K562 (cell line): ENCODE measurements around the gene SETD4. TPM values are rescaled to one million over a fixed set of nuclear protein-coding genes. Genes with fewer than 3 reads are reported as not detected.

Experiments
- ARID2 ChIP-seq: fragments of 450-650 bp; IDR thresholded peaks from 2 replicates; pipeline ENCODE4 v1.6.1; 2017; ENCODE audit warnings: antibody characterized with exemption, mild to moderate bottlenecking
- CBFB ChIP-seq: sonication (generic); formaldehyde crosslinking; IDR thresholded peaks from 2 replicates; pipeline ENCODE4 v1.4.0; 2020; ENCODE audit warnings: mild to moderate bottlenecking, missing genetic modification reagents
- ELF4 ChIP-seq: fragments of 450-650 bp; formaldehyde crosslinking; IDR thresholded peaks from 2 replicates; pipeline ENCODE4 v1.4.0; 2022; ENCODE audit warnings: missing genetic modification characterization
- ERF ChIP-seq: fragments of 450-650 bp; formaldehyde crosslinking; IDR thresholded peaks from 2 replicates; pipeline ENCODE4 v1.4.0; 2020; ENCODE audit warnings: mild to moderate bottlenecking, mixed read lengths
- GABPB2 ChIP-seq: fragments of 250-450 bp; sonication (Bioruptor Pico); conservative IDR thresholded peaks from 2 replicates; pipeline ENCODE4 v1.5.1; 2021; ENCODE audit warnings: mild to moderate bottlenecking
- HDGF ChIP-seq: fragments of 450-650 bp; IDR thresholded peaks from 2 replicates; pipeline ENCODE4 v1.6.1; 2016
- HNRNPUL1 ChIP-seq: fragments of 200-400 bp; formaldehyde crosslinking; IDR thresholded peaks from 2 replicates; pipeline ENCODE4 v1.6.1; 2017; ENCODE audit warnings: low read length
- IRF2 ChIP-seq: sonication (generic); formaldehyde crosslinking; IDR thresholded peaks from 2 replicates; pipeline ENCODE4 v1.8.1; 2022; ENCODE audit warnings: mild to moderate bottlenecking, missing genetic modification reagents
- KAT2B ChIP-seq: IDR thresholded peaks from one replicate; pipeline ENCODE4 v1.6.1; 2012; ENCODE audit warnings: low read depth, mild to moderate bottlenecking, control low read depth, inconsistent platforms, low read length, moderate library complexity
- MECOM ChIP-seq: fragments of 250-450 bp; sonication (Bioruptor Pico); IDR thresholded peaks from 2 replicates; pipeline ENCODE4 v1.8.0; 2022; ENCODE audit warnings: inconsistent platforms
- NR4A1 ChIP-seq, 2 experiments: fragments of 250-450 bp in 1 of 2; fragments of 450-650 bp in 1 of 2; sonication (Bioruptor Pico) in 1 of 2; IDR thresholded peaks; 2 replicates each; pipeline versions ENCODE4 v1.4.0 to v1.6.1; 2016 to 2020; ENCODE audit warnings: mild to moderate bottlenecking in 2 of 2, missing compliant biosample characterization in 1 of 2, missing genetic modification characterization in 1 of 2, moderate library complexity in 1 of 2
- SIN3A ChIP-seq, 2 experiments: fragments of 150-350 bp in 1 of 2; IDR thresholded peaks; 2 replicates each; pipeline ENCODE4 v1.6.1; 2011 to 2016; ENCODE audit warnings: borderline replicate concordance in 2 of 2, low read depth in 2 of 2, low read length in 2 of 2, mild to moderate bottlenecking in 2 of 2, moderate library complexity in 2 of 2; ENCODE audit not compliant: control insufficient read depth in 1 of 2
- SNRNP70 ChIP-seq: fragments of 200-400 bp; formaldehyde crosslinking; optimal IDR thresholded peaks from 2 replicates; pipeline ENCODE3; 2017; ENCODE audit warnings: low read depth, low read length
- TEAD2 ChIP-seq: fragments of 450-650 bp; IDR thresholded peaks from 2 replicates; pipeline ENCODE4 v1.6.1; 2016; ENCODE audit warnings: missing genetic modification characterization, control low read depth, missing compliant biosample characterization
- ZBTB49 ChIP-seq: sonication (generic); formaldehyde crosslinking; IDR thresholded peaks from 2 replicates; pipeline ENCODE4 v1.8.0; 2022; ENCODE audit warnings: missing genetic modification reagents, mild to moderate bottlenecking, borderline replicate concordance
- ZNF184 ChIP-seq: sonication (generic); formaldehyde crosslinking; IDR thresholded peaks from 2 replicates; pipeline ENCODE4 v1.5.0; 2020; ENCODE audit warnings: missing genetic modification reagents
- ZNF407 ChIP-seq: fragments of 450-650 bp; IDR thresholded peaks from 2 replicates; pipeline ENCODE4 v1.6.1; 2016; ENCODE audit warnings: low read depth
- polyA plus RNA-seq, 8 experiments: library from polyadenylated mRNA; depleted of rRNA in 4 of 8; stranded (reverse) in 5 of 8; unstranded in 3 of 8; fragments of >200 nt; fragmentation: Nextera tagmentation in 2 of 8; fragmentation: Illumina TruSeq in 1 of 8; extraction: Ambion mirVana in 2 of 8; extraction: Trizol in 1 of 8; gene quantifications; 2 replicates each; pipeline versions ENCODE4 v1.2.1 to v1.2.3, GENCODE V29; 2011 to 2014; ENCODE audit warnings: inconsistent platforms in 1 of 8, missing spikeins in 1 of 8
- total RNA-seq, 7 experiments: library from RNA; depleted of rRNA in 6 of 7; stranded (reverse); fragments of >200 nt in 6 of 7; fragmentation: Illumina TruSeq in 2 of 7; extraction: Trizol in 2 of 7; gene quantifications; 2 replicates each; pipeline versions ENCODE4 v1.2.1 to v1.2.3, GENCODE V29; 2011 to 2021; ENCODE audit warnings: low replicate concordance in 1 of 7

SETD4 gene
- total and polyA plus RNA-seq, 9 of the 15 experiments (the other 6 are each of a cell fraction or from before 2014, with no cell fraction given), result 16.1 to 51.3 (median 25.7) TPM

GRCh38 chr21:36059823-36060158 is 535 bp downstream of the SETD4 start (continued):
- TF ChIP-seq KAT2B, result no peak
- no peak for TF ChIP-seq NR4A1 (CRISPR knock-in tag; IDR thresholded peaks at IDR 0.05)
- TF ChIP-seq NR4A1 (tag; IDR thresholded peaks at IDR 0.05), result no peak
- TF ChIP-seq SNRNP70, result no peak
- no peak for TF ChIP-seq TEAD2
- TF ChIP-seq IRF2 (CRISPR knock-in tag), result peak; percentile 81
- TF ChIP-seq ELF4 (CRISPR knock-in tag), result no peak
- no peak for TF ChIP-seq HDGF
- 0 out of 2 replicates have a peak, but pooled peaks have one; percentile 17 for TF ChIP-seq ARID2
- TF ChIP-seq ZBTB49 (CRISPR knock-in tag), result no peak
- no peak for TF ChIP-seq MECOM (CRISPR knock-in tag)
- no peak for TF ChIP-seq HNRNPUL1
- no peak for TF ChIP-seq GABPB2 (CRISPR knock-in tag)
- no peak for TF ChIP-seq ZNF184
- TF ChIP-seq SIN3A (IDR thresholded peaks at IDR 0.05; ENCODE audit: borderline replicate concordance in 2 of 2, control insufficient read depth in 1 of 2, low read depth in 2 of 2, low read length in 2 of 2), result no peak; a peak in 1 of 4 replicates
- TF ChIP-seq ERF (CRISPR knock-in tag), result peak; percentile 44; the same call in 1 of the 2 replicates
- TF ChIP-seq CBFB (CRISPR knock-in tag), result peak; percentile 86; the same call in 1 of the 2 replicates
- no peak for TF ChIP-seq ZNF407
